Liver (tissue), 9 donors: Measurements from ENCODE around the gene FGR. TPM values are rescaled to one million over a fixed set of nuclear protein-coding genes. Genes with fewer than 3 reads are reported as not detected.

Experiments
- DNase-seq: peaks from one replicate; pipeline ENCODE4 v3.0.0-alpha.2; 2017; ENCODE audit warnings: low spot score
- H3K27ac ChIP-seq, 2 donors: one replicate each; pipeline ENCODE4 v1.7.0; 2013; ENCODE audit warnings: inconsistent platforms in 2 of 2, low read length in 2 of 2, control low read depth in 1 of 2, low read depth in 1 of 2, mild to moderate bottlenecking in 1 of 2
- H3K27me3 ChIP-seq, 4 donors: one replicate each; pipeline versions ENCODE4 v1.6.1 to v1.7.0; 2013; ENCODE audit warnings: low read length in 3 of 4, inconsistent platforms in 1 of 4, mild to moderate bottlenecking in 1 of 4, moderate library complexity in 1 of 4; ENCODE audit not compliant: control insufficient read depth in 4 of 4, insufficient read depth in 4 of 4
- H3K36me3 ChIP-seq, 4 donors: one replicate each; pipeline versions ENCODE4 v1.6.1 to v1.7.0; 2013; ENCODE audit warnings: low read length in 3 of 4, mild to moderate bottlenecking in 3 of 4, low read depth in 1 of 4, moderate library complexity in 1 of 4; ENCODE audit not compliant: control insufficient read depth in 4 of 4, insufficient read depth in 3 of 4
- H3K4me1 ChIP-seq, 4 donors: one replicate each; pipeline versions ENCODE4 v1.6.1 to v1.7.0; 2013; ENCODE audit warnings: low read length in 3 of 4, mild to moderate bottlenecking in 3 of 4, moderate library complexity in 1 of 4; ENCODE audit not compliant: control insufficient read depth in 4 of 4, insufficient read depth in 4 of 4
- H3K4me3 ChIP-seq, 3 donors: one replicate each; pipeline versions ENCODE4 v1.6.1 to v1.7.0; 2013; ENCODE audit warnings: low read length in 3 of 3, control low read depth in 1 of 3, low read depth in 1 of 3, mild to moderate bottlenecking in 1 of 3
- H3K9ac ChIP-seq, 2 donors: one replicate each; pipeline ENCODE4 v1.7.0; 2013; ENCODE audit warnings: low read length in 2 of 2, mild to moderate bottlenecking in 2 of 2, moderate library complexity in 2 of 2, control low read depth in 1 of 2, low read depth in 1 of 2
- H3K9me3 ChIP-seq, 4 donors: one replicate each; pipeline versions ENCODE4 v1.6.1 to v1.7.0; 2013; ENCODE audit warnings: low read length in 3 of 4; ENCODE audit not compliant: control insufficient read depth in 4 of 4
- ATF3 ChIP-seq: IDR thresholded peaks from 2 replicates; pipeline ENCODE4 v1.6.1; 2016; ENCODE audit warnings: antibody characterized with exemption
- CTCF ChIP-seq: fragments of 150-350 bp; IDR thresholded peaks from 2 replicates; pipeline ENCODE4 v1.5.1; 2017; ENCODE audit warnings: improper control_type of control experiment, low read depth, low read length; ENCODE audit not compliant: missing input control
- EGR1 ChIP-seq, 2 donors: IDR thresholded peaks; 2 replicates each; pipeline ENCODE4 v1.6.1; 2016 to 2018; ENCODE audit warnings: antibody characterized with exemption in 2 of 2, low read depth in 2 of 2
- FOXA2 ChIP-seq: IDR thresholded peaks from 2 replicates; pipeline ENCODE4 v1.6.1; 2016; ENCODE audit warnings: antibody characterized with exemption
- GABPA ChIP-seq, 2 donors: IDR thresholded peaks in 1 of 2; conservative IDR thresholded peaks in 1 of 2; 2 replicates each; pipeline ENCODE4 v1.6.1; 2016; ENCODE audit warnings: antibody characterized with exemption in 2 of 2, mild to moderate bottlenecking in 1 of 2, moderate library complexity in 1 of 2
- HNF4A ChIP-seq, 2 donors: conservative IDR thresholded peaks; 2 replicates each; pipeline ENCODE4 v1.6.1; 2016; ENCODE audit warnings: antibody characterized with exemption in 2 of 2, mild to moderate bottlenecking in 2 of 2
- HNF4G ChIP-seq: IDR thresholded peaks from 2 replicates; pipeline ENCODE4 v1.6.1; 2016; ENCODE audit warnings: antibody characterized with exemption
- JUND ChIP-seq, 2 donors: IDR thresholded peaks; 2 replicates each; pipeline ENCODE4 v1.6.1; 2016; ENCODE audit warnings: antibody characterized with exemption in 2 of 2
- NR2F2 ChIP-seq: IDR thresholded peaks from 2 replicates; pipeline ENCODE4 v1.6.1; 2016; ENCODE audit warnings: antibody characterized with exemption
- RAD21 ChIP-seq, 2 donors: IDR thresholded peaks; 2 replicates each; pipeline ENCODE4 v1.6.1; 2016; ENCODE audit warnings: antibody characterized with exemption in 2 of 2, mild to moderate bottlenecking in 2 of 2
- REST ChIP-seq: IDR thresholded peaks from 2 replicates; pipeline ENCODE4 v1.6.1; 2016; ENCODE audit warnings: antibody characterized with exemption, mild to moderate bottlenecking
- RXRA ChIP-seq, 2 donors: IDR thresholded peaks; 2 replicates each; pipeline ENCODE4 v1.6.1; 2017 to 2018; ENCODE audit warnings: antibody characterized with exemption in 2 of 2, mild to moderate bottlenecking in 1 of 2
- SP1 ChIP-seq: IDR thresholded peaks from 2 replicates; pipeline ENCODE4 v1.6.1; 2018; ENCODE audit warnings: antibody characterized with exemption, mild to moderate bottlenecking
- TAF1 ChIP-seq: conservative IDR thresholded peaks from 2 replicates; pipeline ENCODE4 v1.6.1; 2016; ENCODE audit warnings: antibody characterized with exemption, mild to moderate bottlenecking
- YY1 ChIP-seq: IDR thresholded peaks from 2 replicates; pipeline ENCODE4 v1.6.1; 2016; ENCODE audit warnings: antibody characterized with exemption, mild to moderate bottlenecking
- WGBS: extraction: QIAGEN DNeasy Blood & Tissue Kit; methylation state at CpG from one replicate; pipeline ENCODE4 v1.1.7; 2013; 5-methylcytosine and 5-hydroxymethylcytosine counted together
- polyA plus RNA-seq, 2 donors: library from polyadenylated mRNA; stranded (reverse) in 1 of 2; unstranded in 1 of 2; fragments of 200-250 nt in 1 of 2; fragments of >200 nt in 1 of 2; fragmentation: Nextera tagmentation in 1 of 2; extraction: Ambion mirVana in 1 of 2; gene quantifications; one replicate each; pipeline versions ENCODE4 v1.2.1 to v1.2.3, GENCODE V29; 2013 to 2015
- total RNA-seq, 2 donors: library from RNA; depleted of rRNA; stranded (reverse); fragments of >200 nt; gene quantifications; one replicate each; pipeline ENCODE4 v1.2.3, GENCODE V29; 2014
- TF ChIP-seq, protein P1 (sequence below): IDR thresholded peaks from 2 replicates; pipeline ENCODE4 v1.6.1; 2016; ENCODE audit warnings: antibody characterized with exemption
- TF ChIP-seq, protein P2 (sequence below): IDR thresholded peaks from 2 replicates; pipeline ENCODE4 v1.6.1; 2016; ENCODE audit warnings: antibody characterized with exemption
- donor health status: healthy.
- donor health status: healthy.
- donor health status: healthy.
- donor health status: healthy.
- donor health status: healthy.

The FGR gene
- total and polyA plus RNA-seq, 4 donors = 2.8 to 20.2 (median 6.2) TPM

DNA sequence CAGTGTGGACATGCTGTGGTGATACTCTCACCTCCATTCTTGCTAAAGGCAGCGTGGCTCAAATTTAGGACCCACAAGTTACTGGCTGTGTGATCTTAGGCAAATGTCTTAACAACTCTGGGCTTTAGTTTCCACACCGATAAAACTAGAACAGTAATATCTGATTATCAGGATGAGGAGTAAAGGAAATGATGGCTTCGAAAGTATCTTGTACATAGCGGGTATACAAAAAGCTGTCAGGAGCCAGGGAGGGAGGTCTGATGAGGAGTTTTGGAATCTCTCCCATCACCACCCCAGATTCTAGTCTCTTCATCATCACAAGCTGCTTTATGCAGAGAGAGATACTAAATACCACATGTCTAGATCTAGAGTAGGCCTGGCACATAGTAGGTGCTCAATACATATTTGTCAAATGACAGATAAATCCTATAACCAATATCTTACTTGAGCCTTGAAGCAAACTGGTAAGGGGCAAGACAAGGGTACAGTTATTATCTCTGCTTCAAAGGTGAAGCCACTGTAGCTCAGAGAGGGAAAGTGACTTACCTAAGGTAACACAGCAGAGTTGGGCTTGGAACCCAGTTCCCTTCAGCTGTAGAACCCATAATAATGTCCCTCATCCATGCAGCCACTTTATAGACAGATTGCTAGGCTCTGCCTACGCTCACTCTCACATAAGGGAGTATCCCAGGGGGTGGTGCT is 9.5 kb upstream of the FGR start:
- H3K9me3 ChIP-seq = no peaks in the 10 kb centered on the region
- no peak for DNase-seq
- no peaks in the 10 kb centered on the region for H3K4me1 ChIP-seq
- TF ChIP-seq YY1 (no peak), HNF4A (conservative IDR thresholded peaks at IDR 0.05) (no peak), FOXA2 (no peak), RXRA (IDR thresholded peaks at IDR 0.05) (no peak), EGR1 (IDR thresholded peaks at IDR 0.05; ENCODE audit: low read depth in 2 of 2) (no peak), CTCF (no peak), HNF4G (no peak), JUND (IDR thresholded peaks at IDR 0.05) (no peak), GABPA (IDR thresholded peaks at IDR 0.05 in 1 of 2, conservative IDR thresholded peaks at IDR 0.05 in 1 of 2) (no peak), SP1 (no peak), REST (no peak), RAD21 (IDR thresholded peaks at IDR 0.05) (no peak), NR2F2 (no peak), ATF3 (no peak), TAF1 (no peak)
- TF ChIP-seq, protein P1, sequence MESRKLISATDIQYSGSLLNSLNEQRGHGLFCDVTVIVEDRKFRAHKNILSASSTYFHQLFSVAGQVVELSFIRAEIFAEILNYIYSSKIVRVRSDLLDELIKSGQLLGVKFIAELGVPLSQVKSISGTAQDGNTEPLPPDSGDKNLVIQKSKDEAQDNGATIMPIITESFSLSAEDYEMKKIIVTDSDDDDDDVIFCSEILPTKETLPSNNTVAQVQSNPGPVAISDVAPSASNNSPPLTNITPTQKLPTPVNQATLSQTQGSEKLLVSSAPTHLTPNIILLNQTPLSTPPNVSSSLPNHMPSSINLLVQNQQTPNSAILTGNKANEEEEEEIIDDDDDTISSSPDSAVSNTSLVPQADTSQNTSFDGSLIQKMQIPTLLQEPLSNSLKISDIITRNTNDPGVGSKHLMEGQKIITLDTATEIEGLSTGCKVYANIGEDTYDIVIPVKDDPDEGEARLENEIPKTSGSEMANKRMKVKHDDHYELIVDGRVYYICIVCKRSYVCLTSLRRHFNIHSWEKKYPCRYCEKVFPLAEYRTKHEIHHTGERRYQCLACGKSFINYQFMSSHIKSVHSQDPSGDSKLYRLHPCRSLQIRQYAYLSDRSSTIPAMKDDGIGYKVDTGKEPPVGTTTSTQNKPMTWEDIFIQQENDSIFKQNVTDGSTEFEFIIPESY = no peak
- TF ChIP-seq, protein P2, sequence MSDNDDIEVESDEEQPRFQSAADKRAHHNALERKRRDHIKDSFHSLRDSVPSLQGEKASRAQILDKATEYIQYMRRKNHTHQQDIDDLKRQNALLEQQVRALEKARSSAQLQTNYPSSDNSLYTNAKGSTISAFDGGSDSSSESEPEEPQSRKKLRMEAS = no peak
- H3K27ac ChIP-seq = no peak overlapping the region
- 87% methylated on average over 5 of the region's 5 CpGs for WGBS
- no peak overlapping the region for H3K4me3 ChIP-seq
- H3K27me3 ChIP-seq = no peaks in the 10 kb centered on the region
- no peaks in the 10 kb centered on the region for H3K36me3 ChIP-seq
- no peak overlapping the region for H3K9ac ChIP-seq
